Loucy (cell line): ENCODE results near the gene TJP2.

Experiments used
- CTCF ChIP-seq: fragments of 200-600 bp; sonication (generic); conservative IDR thresholded peaks from 2 replicates; pipeline ENCODE4 v1.5.1; 2014; ENCODE audit warnings: mild to moderate bottlenecking, antibody characterized with exemption, low read length
- EZH2phosphoT487 ChIP-seq: fragments of 200-600 bp; IDR thresholded peaks from 2 replicates; pipeline ENCODE4 v1.6.1; 2018; ENCODE audit warnings: antibody characterized with exemption, mild to moderate bottlenecking, moderate library complexity, borderline replicate concordance

- TF ChIP-seq CTCF = no peak
- TF ChIP-seq EZH2phosphoT487 = no peak
Measured at GRCh38 chr9:69317894-69318293, 143.8 kb downstream of the TJP2 start.
